ENCODE data around the gene HNF1B. TPM values are rescaled to one million over a fixed set of nuclear protein-coding genes. Genes with fewer than 3 reads are reported as not detected.

HNF1B gene
- total RNA-seq, 2 donors from 2014 or later, result 0.19 to 0.48 TPM

DNA sequence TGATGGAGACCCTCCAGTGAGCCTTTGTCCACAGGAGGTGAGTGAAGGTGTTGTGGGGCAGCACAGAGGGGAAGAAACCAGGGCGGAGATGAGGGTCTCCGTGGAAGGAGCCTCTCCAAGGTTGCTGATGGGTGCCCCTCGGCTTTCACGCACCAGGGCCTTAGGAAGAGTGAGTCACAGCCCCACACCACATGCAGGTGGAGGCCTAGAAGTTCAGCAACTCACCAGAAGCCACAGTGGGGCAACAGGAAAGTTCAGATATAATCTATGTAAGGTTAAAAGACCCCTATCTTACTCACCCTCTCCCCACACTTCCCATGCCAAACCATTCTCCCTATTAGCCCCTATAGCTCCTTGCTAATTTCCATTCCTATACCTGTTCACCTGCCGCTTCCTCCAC lies 9.5 kb upstream of the HNF1B start:
- Mint-ChIP-seq H3K36me3 (ENCODE audit: insufficient read depth in 2 of 2) (peaks cover 0 to 3% of the 10 kb centered on the region in 2 donors), H3K27ac (no peak overlapping the region), H3K4me3 (no peak overlapping the region), H3K27me3 (ENCODE audit: low read depth) (peaks cover 23% of the 10 kb centered on the region), H3K9me3 (no peaks in the 10 kb centered on the region), H3K4me1 (ENCODE audit: low read depth) (peaks cover 9% of the 10 kb centered on the region)
- DNase-seq, result no peak
- no peak for ATAC-seq (replicated peaks in 1 of 2)

DNA sequence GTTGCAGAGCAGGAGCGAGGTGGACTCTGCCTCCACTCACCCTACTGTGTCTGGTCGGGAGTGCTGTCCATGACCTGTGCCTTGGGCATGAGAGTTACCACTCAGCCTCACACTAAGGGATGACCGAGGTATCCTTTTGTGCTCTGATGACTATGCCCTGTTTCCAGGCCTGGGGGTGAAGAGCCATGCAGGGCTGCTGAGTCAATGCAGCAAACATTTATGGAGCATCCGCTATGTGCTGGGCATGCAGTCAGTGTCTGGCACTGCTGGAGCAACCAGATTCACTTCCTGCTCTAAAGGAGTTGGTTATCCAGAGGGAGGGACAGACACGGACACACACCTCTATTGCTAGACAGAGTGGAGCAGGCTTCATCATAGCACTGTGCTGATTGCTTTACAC lies 7.6 kb upstream of the HNF1B start:
- H3K27me3 Mint-ChIP-seq (ENCODE audit: low read depth), result peaks cover 23% of the 10 kb centered on the region
- DNase-seq (no peak), ATAC-seq (replicated peaks in 1 of 2) (no peak)
- H3K4me1 Mint-ChIP-seq (ENCODE audit: low read depth), result peaks cover 13% of the 10 kb centered on the region
- H3K36me3 Mint-ChIP-seq (ENCODE audit: insufficient read depth in 2 of 2), result no peaks in the 10 kb centered on the region
- no peak overlapping the region for H3K4me3 Mint-ChIP-seq
- H3K9me3 Mint-ChIP-seq, result no peaks in the 10 kb centered on the region
- H3K27ac Mint-ChIP-seq, result no peak overlapping the region

GRCh38 chr17:37750768-37751475 lies 6.1 kb upstream of the HNF1B start:
- Mint-ChIP-seq H3K27me3 (ENCODE audit: low read depth) (peaks cover 33% of the 10 kb centered on the region), H3K9me3 (no peaks in the 10 kb centered on the region), H3K36me3 (ENCODE audit: insufficient read depth in 2 of 2) (no peaks in the 10 kb centered on the region), H3K4me3 (no peak overlapping the region), H3K27ac (no peak overlapping the region), H3K4me1 (ENCODE audit: low read depth) (peaks cover 13% of the 10 kb centered on the region)
- ATAC-seq (replicated peaks in 1 of 2), result no peak
- DNase-seq, result no peak

- no peak overlapping the region for H3K27ac Mint-ChIP-seq
- peaks cover 40% of the 10 kb centered on the region for H3K27me3 Mint-ChIP-seq (ENCODE audit: low read depth)
- ATAC-seq (replicated peaks in 1 of 2) (no peak), DNase-seq (no peak)
- H3K4me1 Mint-ChIP-seq (ENCODE audit: low read depth), result peaks cover 15% of the 10 kb centered on the region
- peaks cover under 1% of the 10 kb centered on the region in 2 donors for H3K36me3 Mint-ChIP-seq (ENCODE audit: insufficient read depth in 2 of 2)
- no peak overlapping the region for H3K4me3 Mint-ChIP-seq
- no peaks in the 10 kb centered on the region for H3K9me3 Mint-ChIP-seq
These were observed 5.4 kb upstream of the HNF1B start for GRCh38 chr17:37750292-37750691.

- DNase-seq (no peak), ATAC-seq (replicated peaks in 1 of 2) (no peak)
- no peak overlapping the region for H3K27ac Mint-ChIP-seq
- H3K4me3 Mint-ChIP-seq, result no peak overlapping the region
- H3K36me3 Mint-ChIP-seq (ENCODE audit: insufficient read depth in 2 of 2), result peaks cover 2 to 3% of the 10 kb centered on the region in 2 donors
- no peaks in the 10 kb centered on the region for H3K9me3 Mint-ChIP-seq
- H3K4me1 Mint-ChIP-seq (ENCODE audit: low read depth), result peaks cover 34% of the 10 kb centered on the region
- peaks cover 61% of the 10 kb centered on the region for H3K27me3 Mint-ChIP-seq (ENCODE audit: low read depth)
These were observed 2.4 kb upstream of the HNF1B start for GRCh38 chr17:37747222-37747621.

DNA sequence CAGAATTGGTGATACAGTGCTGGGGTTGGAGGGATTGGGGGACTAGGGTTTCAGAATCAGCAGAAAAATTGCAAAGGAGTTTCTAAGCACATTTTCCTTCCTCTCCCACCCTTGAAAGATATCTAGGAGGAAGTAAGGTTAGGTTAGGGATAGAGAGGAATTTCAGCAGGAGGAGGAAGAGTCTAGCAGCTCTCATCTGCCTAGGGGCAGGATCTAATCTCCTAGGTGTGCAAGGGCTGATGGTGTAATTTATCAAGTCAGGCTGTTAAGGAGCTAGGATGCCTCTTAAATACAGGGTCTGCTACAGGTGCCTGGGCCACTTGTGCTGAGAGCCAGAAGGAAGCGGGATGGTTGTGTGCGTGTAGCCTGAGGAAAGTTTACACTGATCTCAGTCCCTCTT lies 1.8 kb upstream of the HNF1B start:
- no peak overlapping the region for H3K27ac Mint-ChIP-seq
- peaks cover 62% of the 10 kb centered on the region for H3K27me3 Mint-ChIP-seq (ENCODE audit: low read depth)
- no peak for ATAC-seq (replicated peaks in 1 of 2)
- no peaks in the 10 kb centered on the region for H3K9me3 Mint-ChIP-seq
- no peak overlapping the region for H3K4me3 Mint-ChIP-seq
- no peak for DNase-seq
- H3K36me3 Mint-ChIP-seq (ENCODE audit: insufficient read depth in 2 of 2), result peaks cover 2 to 3% of the 10 kb centered on the region in 2 donors
- H3K4me1 Mint-ChIP-seq (ENCODE audit: low read depth), result peaks cover 34% of the 10 kb centered on the region

- H3K4me3 Mint-ChIP-seq, result peak overlapping the region in 1 of 2 donors; percentile 69
- peaks cover 69% of the 10 kb centered on the region for H3K27me3 Mint-ChIP-seq (ENCODE audit: low read depth)
- no peak overlapping the region for H3K27ac Mint-ChIP-seq
- no peak for DNase-seq
- H3K4me1 Mint-ChIP-seq (ENCODE audit: low read depth), result peaks cover 32% of the 10 kb centered on the region
- H3K36me3 Mint-ChIP-seq (ENCODE audit: insufficient read depth in 2 of 2), result peaks cover 2 to 3% of the 10 kb centered on the region in 2 donors
- H3K9me3 Mint-ChIP-seq, result no peaks in the 10 kb centered on the region
- no peak for ATAC-seq (replicated peaks in 1 of 2)
These were observed 1.1 kb upstream of the HNF1B start for GRCh38 chr17:37745801-37746426.

DNA sequence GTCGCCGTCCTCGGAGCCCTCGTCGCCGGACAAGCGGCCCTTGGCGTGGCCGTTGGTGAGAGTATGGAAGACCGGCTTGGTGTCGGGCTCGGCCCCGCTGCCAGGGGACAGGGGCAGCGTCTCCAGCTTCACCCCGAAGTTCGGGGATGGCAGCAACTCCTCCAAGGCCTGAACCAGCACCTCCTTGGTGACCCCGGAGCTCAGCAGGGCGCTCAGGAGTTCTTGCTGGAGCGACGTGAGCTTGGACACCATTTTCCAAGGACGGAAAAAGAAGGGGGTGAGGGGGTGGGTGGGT lies 279 bp downstream of the HNF1B start:
- Mint-ChIP-seq H3K4me1 (ENCODE audit: low read depth) (peaks cover 25% of the 10 kb centered on the region), H3K9me3 (no peaks in the 10 kb centered on the region), H3K27me3 (ENCODE audit: low read depth) (peaks cover 81% of the 10 kb centered on the region), H3K36me3 (ENCODE audit: insufficient read depth in 2 of 2) (peaks cover 2 to 3% of the 10 kb centered on the region in 2 donors), H3K27ac (no peak overlapping the region), H3K4me3 (peak overlapping the region; percentile 66 to 69)
- ATAC-seq (replicated peaks in 1 of 2), result peak in 1 of 2 donors; percentile 15
- no peak for DNase-seq

- peaks cover 25% of the 10 kb centered on the region for H3K4me1 Mint-ChIP-seq (ENCODE audit: low read depth)
- H3K4me3 Mint-ChIP-seq, result peak overlapping the region; percentile 69 to 83
- ATAC-seq (replicated peaks in 1 of 2), result peak; percentile 48 to 61
- H3K27me3 Mint-ChIP-seq (ENCODE audit: low read depth), result peaks cover 85% of the 10 kb centered on the region
- H3K9me3 Mint-ChIP-seq, result no peaks in the 10 kb centered on the region
- H3K36me3 Mint-ChIP-seq (ENCODE audit: insufficient read depth in 2 of 2), result peaks cover 2 to 3% of the 10 kb centered on the region in 2 donors
- no peak overlapping the region for H3K27ac Mint-ChIP-seq
- DNase-seq, result peak; percentile 20 to 34
These were observed 805 bp downstream of the HNF1B start for GRCh38 chr17:37743875-37744632.

DNA sequence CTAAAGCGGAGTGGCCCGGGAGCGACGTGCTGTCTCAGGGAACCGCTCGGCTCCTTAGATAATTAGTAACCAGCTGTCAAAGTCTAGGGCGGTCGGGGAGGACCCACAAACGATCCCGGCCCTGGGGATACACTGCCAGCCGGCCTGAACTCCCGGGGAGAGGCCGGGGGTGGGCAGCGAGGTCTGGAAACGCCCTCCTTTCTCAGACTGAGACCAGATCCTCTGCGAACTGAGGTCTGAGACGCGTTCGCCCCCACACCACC lies 1.3 kb downstream of the HNF1B start:
- peak in 1 of 2 donors; percentile 5 for DNase-seq
- Mint-ChIP-seq H3K4me3 (peak overlapping the region; percentile 69 to 83), H3K27me3 (ENCODE audit: low read depth) (peaks cover 85% of the 10 kb centered on the region), H3K4me1 (ENCODE audit: low read depth) (peaks cover 22% of the 10 kb centered on the region), H3K27ac (no peak overlapping the region), H3K36me3 (ENCODE audit: insufficient read depth in 2 of 2) (peaks cover 2 to 3% of the 10 kb centered on the region in 2 donors), H3K9me3 (no peaks in the 10 kb centered on the region)
- ATAC-seq (replicated peaks in 1 of 2), result no peak

DNA sequence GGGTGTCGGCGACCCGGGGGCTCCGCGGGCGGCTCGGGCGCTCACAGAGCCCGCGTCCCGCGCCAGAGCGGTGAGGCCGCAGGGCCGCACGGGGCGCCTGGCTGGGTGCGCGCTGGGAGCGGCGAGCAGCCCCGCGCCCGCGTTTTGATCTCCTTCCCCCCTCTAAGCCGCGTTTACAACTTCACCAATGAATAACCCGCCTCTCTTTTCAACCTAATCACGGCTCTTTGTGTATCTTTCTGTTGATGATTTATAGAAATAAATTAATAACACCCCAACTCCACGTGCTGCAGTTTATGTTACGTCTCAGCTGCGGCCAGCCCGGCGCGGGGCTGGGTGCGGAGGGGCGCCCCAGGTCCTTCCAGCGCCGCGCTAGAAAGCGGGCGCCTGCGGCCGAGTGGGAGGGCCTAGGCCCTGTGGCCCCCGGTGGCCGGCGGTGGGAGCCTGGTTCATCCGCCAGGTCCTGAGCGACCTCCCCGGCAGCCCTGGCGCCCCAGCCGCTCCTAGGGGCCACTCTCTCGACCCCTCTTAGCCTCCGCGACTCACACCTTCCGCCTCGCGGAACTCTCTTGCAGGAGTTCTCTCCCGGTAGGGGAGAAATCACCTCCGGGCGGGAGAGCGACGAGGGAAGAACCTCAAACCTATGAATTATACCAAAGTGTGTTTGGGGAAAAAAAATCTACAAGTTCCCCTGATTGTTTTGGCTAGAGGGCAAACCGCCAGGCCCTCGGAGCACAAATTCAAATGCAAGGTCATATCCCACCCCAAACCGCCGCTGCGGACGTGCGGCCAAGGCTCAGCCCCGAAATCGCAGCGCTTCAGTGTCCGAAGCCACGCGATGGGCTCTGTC lies 1.9 kb downstream of the HNF1B start:
- Mint-ChIP-seq H3K27me3 (ENCODE audit: low read depth) (peaks cover 85% of the 10 kb centered on the region), H3K27ac (no peak overlapping the region), H3K4me3 (peak overlapping the region; percentile 69 to 83), H3K9me3 (no peaks in the 10 kb centered on the region), H3K4me1 (ENCODE audit: low read depth) (peaks cover 21% of the 10 kb centered on the region), H3K36me3 (ENCODE audit: insufficient read depth in 2 of 2) (peaks cover 2 to 3% of the 10 kb centered on the region in 2 donors)
- ATAC-seq (replicated peaks in 1 of 2) (peak; percentile 25 to 61), DNase-seq (peak; percentile 10 to 19)

- Mint-ChIP-seq H3K36me3 (ENCODE audit: insufficient read depth in 2 of 2) (peaks cover 2 to 3% of the 10 kb centered on the region in 2 donors), H3K27me3 (ENCODE audit: low read depth) (peaks cover 83% of the 10 kb centered on the region), H3K4me3 (peak overlapping the region; percentile 83 to 87), H3K27ac (no peak overlapping the region), H3K9me3 (no peaks in the 10 kb centered on the region), H3K4me1 (ENCODE audit: low read depth) (peaks cover 21% of the 10 kb centered on the region)
- ATAC-seq (replicated peaks in 1 of 2), result peak in 1 of 2 donors; percentile 6
- peak; percentile 6 to 13 for DNase-seq
These were observed 2.6 kb downstream of the HNF1B start for GRCh38 chr17:37742116-37742761.
